GM18507 (cell line): Measurements from ENCODE around the gene KCNG1.

Experiments
- DNase-seq: peaks from one replicate; pipeline ENCODE4 v3.0.0; 2011; ENCODE audit warnings: low read depth; ENCODE audit not compliant: insufficient read length; ENCODE audit errors: extremely low spot score
- FAIRE-seq: peaks from 2 replicates; lab custom pipeline; 2011; peaks lifted over from hg19 to GRCh38; lab: Jason Lieb, UNC

KCNG1 gene

DNA sequence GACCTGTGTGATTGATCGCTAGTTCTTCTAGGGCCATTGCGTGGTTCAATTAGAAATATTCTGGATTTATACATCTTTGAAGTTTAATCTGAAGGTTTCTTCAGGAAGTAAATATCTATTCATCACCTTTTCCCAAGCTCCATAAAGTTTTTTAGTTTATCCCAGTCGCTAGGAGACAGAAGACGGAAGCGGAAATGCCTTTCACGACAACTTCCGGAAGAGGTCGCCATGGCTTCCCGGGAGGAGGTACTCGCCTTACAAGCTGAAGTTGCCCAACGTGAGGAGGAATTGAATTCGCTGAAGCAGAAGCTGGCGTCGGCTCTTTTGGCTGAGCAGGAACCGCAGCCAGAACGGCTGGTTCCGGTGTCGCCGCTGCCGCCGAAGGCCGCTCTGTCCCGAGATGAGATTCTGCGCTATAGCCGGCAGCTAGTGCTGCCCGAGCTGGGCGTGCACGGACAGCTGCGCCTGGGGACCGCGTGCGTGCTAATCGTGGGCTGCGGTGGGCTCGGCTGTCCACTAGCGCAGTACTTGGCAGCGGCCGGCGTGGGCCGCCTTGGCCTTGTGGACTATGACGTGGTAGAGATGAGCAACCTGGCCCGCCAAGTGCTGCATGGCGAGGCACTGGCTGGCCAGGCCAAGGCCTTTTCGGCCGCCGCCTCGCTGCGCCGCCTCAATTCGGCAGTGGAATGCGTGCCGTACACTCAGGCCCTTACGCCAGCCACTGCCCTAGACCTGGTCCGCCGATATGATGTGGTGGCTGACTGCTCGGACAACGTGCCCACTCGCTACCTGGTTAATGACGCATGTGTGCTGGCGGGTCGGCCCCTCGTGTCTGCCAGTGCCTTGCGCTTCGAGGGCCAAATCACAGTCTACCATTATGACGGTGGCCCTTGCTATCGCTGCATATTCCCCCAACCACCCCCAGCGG lies 64.0 kb downstream of the KCNG1 start, which contains the start of gene MOCS3:
Gene MOCS3 (plus strand): TSS at position 204 of the 928 bp plus-strand sequence. CDS start 25 bp downstream, at position 229.
- DNase-seq = peak; percentile 68
- FAIRE-seq = peak; percentile 88

DNA sequence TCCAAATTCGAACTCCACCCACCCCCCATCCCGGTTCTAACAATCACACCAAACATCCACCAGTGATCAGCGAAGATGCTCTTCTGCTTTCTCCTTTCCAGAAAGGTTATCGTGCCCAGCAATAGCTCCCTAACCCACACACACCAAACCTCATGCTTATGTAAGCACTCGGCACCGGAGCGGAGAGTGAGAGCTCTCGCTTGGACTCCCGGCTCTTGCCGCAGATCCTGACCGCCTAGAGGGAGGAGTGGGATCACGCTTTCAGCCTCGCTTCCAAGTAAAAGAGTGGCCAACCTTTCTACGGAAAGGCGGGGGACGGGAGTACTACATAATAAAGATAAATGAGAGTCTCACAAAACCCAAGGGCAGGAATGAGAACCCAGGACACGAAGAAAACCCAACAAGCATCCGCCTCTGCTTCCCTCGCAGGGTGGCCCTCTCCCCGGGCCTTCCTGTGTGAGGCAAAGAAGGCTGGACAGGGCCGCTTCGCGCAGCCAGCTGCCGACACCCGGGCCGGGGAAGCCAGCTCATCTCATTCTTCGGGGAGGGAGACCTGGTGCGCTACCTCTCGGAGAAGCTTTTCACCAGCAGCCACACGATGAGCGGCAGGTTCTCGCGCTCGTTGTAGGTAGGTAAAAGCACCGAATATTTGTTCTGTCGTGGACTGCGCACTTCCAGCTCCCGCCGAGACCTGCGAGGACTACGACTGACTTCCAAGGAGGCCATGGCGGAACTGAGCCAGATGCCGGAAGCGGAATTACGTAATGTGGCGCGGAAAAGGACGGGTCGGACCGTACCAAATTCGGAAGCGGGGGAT lies 64.9 kb downstream of the KCNG1 start, which contains the start of gene DPM1:
Gene DPM1 (minus strand): TSS at position 735 of the 817 bp plus-strand sequence. CDS start 9 bp downstream, at position 726.
- DNase-seq (peak; percentile 63), FAIRE-seq (no peak)

DNA sequence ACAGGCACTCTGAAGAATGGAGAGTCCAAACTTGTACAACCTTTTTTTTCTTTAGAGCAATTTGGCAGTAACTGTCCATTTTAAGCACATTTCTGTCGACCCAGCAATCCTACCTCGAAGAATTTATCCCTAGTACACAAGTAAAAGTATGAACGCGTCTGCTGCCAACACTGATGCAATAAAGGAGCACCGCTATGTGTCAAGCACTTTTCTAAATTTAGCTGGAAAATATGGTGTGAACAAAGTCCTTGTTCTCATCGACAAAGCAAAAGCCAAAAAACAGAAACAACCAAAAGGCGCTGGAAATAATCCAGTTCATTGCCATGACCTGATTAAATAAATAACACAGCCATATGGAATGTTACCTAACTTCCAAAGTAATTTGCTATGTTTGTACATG lies 65.6 kb downstream of the KCNG1 start:
- DNase-seq = no peak
- FAIRE-seq = no peak

DNA sequence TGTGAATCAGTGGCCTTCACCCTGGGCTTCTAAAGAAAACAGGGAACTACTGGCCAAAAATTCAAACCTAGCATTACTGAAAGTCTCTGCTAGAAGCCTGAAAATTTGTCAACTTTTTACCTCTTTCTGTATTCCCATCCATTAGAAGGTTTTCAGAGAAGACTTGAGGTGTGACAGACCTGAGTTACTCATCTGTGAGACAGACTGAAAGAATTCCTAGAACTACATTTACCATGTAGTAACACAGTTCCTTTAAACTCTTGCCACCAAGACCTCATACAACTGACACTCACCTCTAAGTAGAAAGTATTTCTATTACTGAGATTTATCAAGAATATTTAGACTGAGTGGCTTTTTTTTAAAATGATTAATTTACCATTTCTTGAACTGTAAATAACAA lies 69.1 kb downstream of the KCNG1 start:
- FAIRE-seq (no peak), DNase-seq (no peak)
